Measurements from ENCODE around the gene PALLD.
"Not testable (repeated sequence)": the region's sequence is repeated elsewhere in the genome, so short reads cannot be mapped to it uniquely, and the experiment has no call there.

The PALLD gene

GRCh38 chr4:168804146-168804545 is 307.3 kb downstream of the PALLD start:
- H3K36me3 ChIP-seq (replicated peaks; ENCODE audit: insufficient read depth, low read length) = no peaks in the 10 kb centered on the region
- H3K4me2 ChIP-seq (ENCODE audit: low read depth, low read length) = no peak overlapping the region
- no peak overlapping the region for H2AFZ ChIP-seq (ENCODE audit: low read length)
- no peaks in the 10 kb centered on the region for H3K79me2 ChIP-seq (ENCODE audit: low read length)
- TF ChIP-seq EZH2 (optimal IDR thresholded peaks at IDR 0.05; ENCODE audit: low read depth, low read length) (no peak), EZH2phosphoT487 (IDR thresholded peaks at IDR 0.05; ENCODE audit: low read length) (no peak)
- TF ChIP-seq, protein P1, sequence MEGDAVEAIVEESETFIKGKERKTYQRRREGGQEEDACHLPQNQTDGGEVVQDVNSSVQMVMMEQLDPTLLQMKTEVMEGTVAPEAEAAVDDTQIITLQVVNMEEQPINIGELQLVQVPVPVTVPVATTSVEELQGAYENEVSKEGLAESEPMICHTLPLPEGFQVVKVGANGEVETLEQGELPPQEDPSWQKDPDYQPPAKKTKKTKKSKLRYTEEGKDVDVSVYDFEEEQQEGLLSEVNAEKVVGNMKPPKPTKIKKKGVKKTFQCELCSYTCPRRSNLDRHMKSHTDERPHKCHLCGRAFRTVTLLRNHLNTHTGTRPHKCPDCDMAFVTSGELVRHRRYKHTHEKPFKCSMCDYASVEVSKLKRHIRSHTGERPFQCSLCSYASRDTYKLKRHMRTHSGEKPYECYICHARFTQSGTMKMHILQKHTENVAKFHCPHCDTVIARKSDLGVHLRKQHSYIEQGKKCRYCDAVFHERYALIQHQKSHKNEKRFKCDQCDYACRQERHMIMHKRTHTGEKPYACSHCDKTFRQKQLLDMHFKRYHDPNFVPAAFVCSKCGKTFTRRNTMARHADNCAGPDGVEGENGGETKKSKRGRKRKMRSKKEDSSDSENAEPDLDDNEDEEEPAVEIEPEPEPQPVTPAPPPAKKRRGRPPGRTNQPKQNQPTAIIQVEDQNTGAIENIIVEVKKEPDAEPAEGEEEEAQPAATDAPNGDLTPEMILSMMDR (IDR thresholded peaks at IDR 0.05; ENCODE audit: low read length) = no peak
- no peaks in the 10 kb centered on the region for H3K27me3 ChIP-seq (replicated peaks; ENCODE audit: insufficient read depth, low read length)
- no peaks in the 10 kb centered on the region for H3K9me3 ChIP-seq (replicated peaks; ENCODE audit: insufficient read depth, low read length)
- H3F3A ChIP-seq (ENCODE audit: insufficient read depth, low read length) = no peaks in the 10 kb centered on the region
- DNase-seq = no peak
- no peaks in the 10 kb centered on the region for H3K4me1 ChIP-seq (ENCODE audit: low read length)
- H3K4me3 ChIP-seq (ENCODE audit: low read length) = no peak overlapping the region
- H3K9me2 ChIP-seq (replicated peaks; ENCODE audit: insufficient read depth, low read length) = no peaks in the 10 kb centered on the region
- H3K9ac ChIP-seq (ENCODE audit: low read length) = no peak overlapping the region
- no peak overlapping the region for H3K27ac ChIP-seq (ENCODE audit: low read length)
- H4K20me1 ChIP-seq (ENCODE audit: insufficient read depth, low read length) = no peaks in the 10 kb centered on the region

- TF ChIP-seq EZH2 (optimal IDR thresholded peaks at IDR 0.05; ENCODE audit: low read depth, low read length) = no peak
- TF ChIP-seq EZH2phosphoT487 (IDR thresholded peaks at IDR 0.05; ENCODE audit: low read length) = no peak
- TF ChIP-seq, protein P1 (IDR thresholded peaks at IDR 0.05; ENCODE audit: low read length) = no peak
- Histone ChIP-seq H2AFZ (ENCODE audit: low read length) (no peak overlapping the region), H3K27ac (ENCODE audit: low read length) (no peak overlapping the region), H3K27me3 (replicated peaks; ENCODE audit: insufficient read depth, low read length) (no peaks in the 10 kb centered on the region), H3K79me2 (ENCODE audit: low read length) (no peaks in the 10 kb centered on the region), H3K9ac (ENCODE audit: low read length) (no peak overlapping the region), H3K4me1 (ENCODE audit: low read length) (no peaks in the 10 kb centered on the region), H3K4me3 (ENCODE audit: low read length) (no peak overlapping the region), H4K20me1 (ENCODE audit: insufficient read depth, low read length) (no peaks in the 10 kb centered on the region), H3F3A (ENCODE audit: insufficient read depth, low read length) (no peaks in the 10 kb centered on the region), H3K9me3 (replicated peaks; ENCODE audit: insufficient read depth, low read length) (no peaks in the 10 kb centered on the region), H3K4me2 (ENCODE audit: low read depth, low read length) (no peak overlapping the region), H3K36me3 (replicated peaks; ENCODE audit: insufficient read depth, low read length) (no peaks in the 10 kb centered on the region), H3K9me2 (replicated peaks; ENCODE audit: insufficient read depth, low read length) (no peaks in the 10 kb centered on the region)
- no peak for DNase-seq
Measured at GRCh38 chr4:168805341-168805740, 308.5 kb downstream of the PALLD start.

- not testable (repeated sequence) for H3K4me1 ChIP-seq (ENCODE audit: low read length); H3K4me2 ChIP-seq (ENCODE audit: low read depth, low read length); H2AFZ ChIP-seq (ENCODE audit: low read length); H3K27ac ChIP-seq (ENCODE audit: low read length); H3K36me3 ChIP-seq (replicated peaks; ENCODE audit: insufficient read depth, low read length); H3K79me2 ChIP-seq (ENCODE audit: low read length); H3K9me3 ChIP-seq (replicated peaks; ENCODE audit: insufficient read depth, low read length); H3K4me3 ChIP-seq (ENCODE audit: low read length); DNase-seq; H4K20me1 ChIP-seq (ENCODE audit: insufficient read depth, low read length); H3K9me2 ChIP-seq (replicated peaks; ENCODE audit: insufficient read depth, low read length); H3F3A ChIP-seq (ENCODE audit: insufficient read depth, low read length); H3K9ac ChIP-seq (ENCODE audit: low read length); H3K27me3 ChIP-seq (replicated peaks; ENCODE audit: insufficient read depth, low read length)
Measured at GRCh38 chr4:168806247-168806646, 309.4 kb downstream of the PALLD start.

GRCh38 chr4:168811207-168811606 is 314.4 kb downstream of the PALLD start:
- Histone ChIP-seq H3K9me2 (replicated peaks; ENCODE audit: insufficient read depth, low read length) (no peaks in the 10 kb centered on the region), H3K27ac (ENCODE audit: low read length) (no peak overlapping the region), H3K9ac (ENCODE audit: low read length) (no peak overlapping the region), H3K4me3 (ENCODE audit: low read length) (no peak overlapping the region), H3F3A (ENCODE audit: insufficient read depth, low read length) (no peaks in the 10 kb centered on the region), H3K4me2 (ENCODE audit: low read depth, low read length) (no peak overlapping the region), H4K20me1 (ENCODE audit: insufficient read depth, low read length) (no peaks in the 10 kb centered on the region), H3K4me1 (ENCODE audit: low read length) (no peaks in the 10 kb centered on the region), H3K9me3 (replicated peaks; ENCODE audit: insufficient read depth, low read length) (no peaks in the 10 kb centered on the region), H3K36me3 (replicated peaks; ENCODE audit: insufficient read depth, low read length) (no peaks in the 10 kb centered on the region), H3K79me2 (ENCODE audit: low read length) (no peaks in the 10 kb centered on the region), H3K27me3 (replicated peaks; ENCODE audit: insufficient read depth, low read length) (no peaks in the 10 kb centered on the region), H2AFZ (ENCODE audit: low read length) (no peak overlapping the region)
- DNase-seq = no peak
- TF ChIP-seq EZH2phosphoT487 (IDR thresholded peaks at IDR 0.05; ENCODE audit: low read length) (no peak), EZH2 (optimal IDR thresholded peaks at IDR 0.05; ENCODE audit: low read depth, low read length) (no peak)
- TF ChIP-seq, protein P1 (IDR thresholded peaks at IDR 0.05; ENCODE audit: low read length) = no peak
